NCI-H1436 (cell line): ENCODE results near the gene FHIT.

Source experiments
- DNase-seq: peaks from one replicate; lab custom pipeline; 2025; lab: John Stamatoyannopoulos, UW

FHIT gene

GRCh38 chr3:60835796-60836195, 415.5 kb downstream of the FHIT start:
- DNase-seq = no peak

DNA sequence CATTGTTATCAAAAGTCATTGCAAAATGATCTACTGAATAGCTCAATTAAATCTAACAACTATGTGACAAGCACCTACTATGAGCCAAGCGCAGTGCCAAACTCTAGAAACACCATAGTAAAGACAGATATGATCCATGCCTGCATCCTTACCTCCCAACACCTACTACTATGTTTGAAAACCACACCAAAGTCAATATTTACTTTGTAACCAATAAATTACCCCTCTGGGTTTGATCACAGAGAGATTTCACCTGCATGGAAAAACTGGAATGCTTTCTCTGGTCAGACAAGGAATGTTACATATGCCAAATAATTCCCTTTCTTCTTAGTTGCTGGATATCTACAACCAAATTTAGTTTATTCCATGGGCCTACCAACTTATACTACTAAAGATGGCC, 422.2 kb downstream of the FHIT start:
- no peak for DNase-seq

DNA sequence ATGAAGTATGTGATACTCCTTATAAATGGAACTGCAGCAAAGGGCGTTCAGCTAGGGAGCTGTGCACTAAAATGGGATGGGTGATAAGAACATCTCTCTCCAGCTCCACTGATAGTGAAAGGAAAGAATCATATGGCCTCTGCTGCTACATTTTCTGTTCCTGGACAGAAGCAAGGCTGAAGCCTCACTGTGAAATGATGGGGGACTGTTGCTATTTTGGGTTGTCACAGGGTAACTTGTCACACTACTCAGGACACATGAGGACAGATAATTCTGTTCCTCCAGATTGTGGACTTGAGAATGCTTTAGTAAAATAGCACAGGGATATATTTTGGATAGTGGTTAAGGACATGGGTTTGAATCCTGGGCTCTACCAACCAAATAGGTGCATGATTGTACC, 423.6 kb downstream of the FHIT start:
- no peak for DNase-seq

DNA sequence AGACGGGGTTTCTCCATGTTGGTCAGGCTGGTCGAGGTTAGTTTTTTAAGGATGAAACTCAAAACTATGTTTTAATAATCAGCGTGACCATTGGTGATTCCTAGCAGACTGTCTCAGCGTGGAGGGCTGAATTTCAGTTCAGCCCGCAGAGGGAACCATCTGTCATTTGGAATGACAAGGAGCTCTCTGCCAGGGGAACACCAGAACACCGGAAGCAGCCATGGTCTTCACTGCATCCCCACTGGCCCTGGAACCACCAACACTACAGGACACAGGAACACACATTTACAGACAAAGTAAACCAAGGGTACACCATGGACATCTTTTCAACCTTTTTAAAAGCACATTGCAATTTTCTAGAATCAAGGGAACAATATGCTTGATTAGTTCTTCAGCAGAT, 424.7 kb downstream of the FHIT start:
- DNase-seq = no peak

DNA sequence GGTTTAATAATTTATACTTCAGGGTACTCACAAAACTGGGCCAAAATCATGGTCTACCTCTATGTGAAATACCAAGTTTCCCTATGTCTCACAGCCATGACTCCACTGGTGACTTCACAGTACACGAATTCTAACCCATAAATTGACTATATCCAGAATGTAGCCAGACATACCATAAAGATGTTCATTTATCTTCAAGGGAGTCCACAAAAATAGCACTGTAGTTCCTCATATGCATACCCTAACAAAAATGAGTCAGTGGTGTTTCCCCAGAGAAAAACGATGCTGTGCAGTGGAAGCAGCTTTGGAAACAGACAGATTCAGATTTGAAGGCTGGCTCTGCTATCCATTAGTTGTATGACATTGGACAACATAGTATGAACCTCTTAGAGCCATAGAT, 438.8 kb downstream of the FHIT start:
- DNase-seq = no peak

DNA sequence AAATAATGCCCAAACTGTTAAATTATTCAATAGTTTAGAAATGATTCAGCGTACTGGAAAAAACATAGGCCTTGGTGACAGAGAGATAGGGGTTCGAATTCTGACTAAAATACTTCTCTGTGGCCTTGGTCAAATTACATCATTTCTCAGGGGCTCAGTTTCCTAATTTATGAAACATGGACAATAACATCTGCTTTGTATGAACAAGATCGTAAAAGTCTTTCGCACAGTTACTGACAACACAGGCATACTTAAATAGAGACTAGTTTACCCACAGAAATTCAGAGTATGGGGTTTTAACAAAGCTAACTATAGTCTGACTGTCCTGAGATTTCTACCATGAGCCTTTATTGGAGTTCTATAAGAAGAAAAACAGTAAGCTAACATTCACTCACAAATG, 440.4 kb downstream of the FHIT start:
- DNase-seq = no peak

DNA sequence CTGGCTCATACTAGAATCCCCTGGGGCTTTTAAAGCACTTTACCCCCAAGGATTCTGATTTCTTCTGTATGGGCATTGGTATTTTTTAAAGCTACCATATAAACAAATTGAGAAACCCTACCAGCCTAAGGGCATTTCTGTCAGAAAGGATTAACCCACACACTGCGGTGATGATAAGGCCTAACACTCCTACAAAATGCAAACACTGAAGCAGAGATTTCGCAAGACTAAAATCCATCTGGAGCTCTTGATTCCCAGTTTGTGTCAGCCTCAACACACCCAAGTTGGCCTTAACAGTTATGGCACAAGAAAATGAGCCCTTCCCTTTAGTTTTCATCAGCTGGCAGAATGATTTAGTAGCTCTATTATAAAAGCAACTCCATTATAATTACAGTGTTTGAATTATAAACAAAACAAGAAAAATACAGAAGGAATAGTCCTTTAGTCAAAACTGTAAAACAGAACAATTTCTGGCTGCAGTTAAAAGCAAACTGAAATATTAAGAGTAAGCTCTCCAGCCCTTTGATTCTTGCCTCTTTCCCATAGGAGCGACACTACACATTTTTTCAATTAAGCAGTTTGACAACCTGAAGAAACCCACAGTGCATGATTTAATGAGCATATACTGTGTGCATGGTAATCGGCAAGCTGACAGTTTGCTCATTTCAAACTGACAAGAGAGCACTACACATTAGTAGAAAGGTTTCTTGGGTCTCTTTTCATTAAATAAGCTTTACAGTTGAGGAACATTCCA, 441.2 kb downstream of the FHIT start:
- no peak for DNase-seq

DNA sequence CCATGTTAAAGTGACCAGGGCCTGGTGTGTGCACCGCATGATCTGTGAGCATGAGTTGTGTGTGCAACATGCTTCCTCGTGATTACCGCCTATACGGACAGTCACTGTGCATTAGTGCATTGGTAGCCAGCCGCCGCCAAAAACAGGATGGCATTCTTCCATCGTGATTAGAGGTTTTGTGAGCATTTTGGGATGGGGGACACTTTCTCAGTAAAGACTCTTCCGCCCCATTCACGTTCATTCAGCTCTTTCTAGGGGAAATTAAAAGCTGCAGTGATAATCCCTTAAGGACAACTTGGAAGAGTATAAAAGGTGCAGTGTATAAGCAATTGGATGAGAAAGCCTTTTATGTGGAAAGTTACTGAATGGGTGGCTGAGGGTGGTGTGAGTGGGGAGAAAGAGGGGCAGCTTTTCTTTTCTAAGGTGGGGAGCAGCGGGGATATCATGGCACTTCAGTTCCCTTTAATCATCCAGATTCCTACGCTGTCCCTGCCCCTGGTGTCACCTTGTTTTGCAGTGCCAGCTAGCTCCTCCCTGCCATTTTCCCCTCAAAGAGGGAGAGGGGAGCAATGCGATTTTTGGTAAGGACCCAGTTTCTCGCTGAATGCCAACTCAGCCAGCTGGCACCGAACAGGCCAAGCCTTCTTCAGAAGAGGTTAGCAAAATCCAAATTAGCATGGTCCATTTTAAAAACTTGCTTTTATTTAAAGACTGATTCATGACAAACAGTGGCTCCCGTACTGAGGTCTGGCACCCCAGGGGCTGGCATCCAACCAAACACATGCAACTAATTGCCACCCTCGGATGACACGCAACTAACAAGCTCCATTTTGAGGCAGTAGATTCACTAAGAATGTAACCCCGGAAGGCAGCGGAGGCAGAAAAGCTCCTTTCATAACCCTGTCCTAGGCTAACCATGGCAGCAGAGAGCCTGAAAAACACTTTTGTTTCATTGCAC, 447.8 kb downstream of the FHIT start:
- no peak for DNase-seq

GRCh38 chr3:60801307-60801706, 449.9 kb downstream of the FHIT start:
- DNase-seq = no peak

GRCh38 chr3:60798456-60798855, 452.8 kb downstream of the FHIT start:
- no peak for DNase-seq

DNA sequence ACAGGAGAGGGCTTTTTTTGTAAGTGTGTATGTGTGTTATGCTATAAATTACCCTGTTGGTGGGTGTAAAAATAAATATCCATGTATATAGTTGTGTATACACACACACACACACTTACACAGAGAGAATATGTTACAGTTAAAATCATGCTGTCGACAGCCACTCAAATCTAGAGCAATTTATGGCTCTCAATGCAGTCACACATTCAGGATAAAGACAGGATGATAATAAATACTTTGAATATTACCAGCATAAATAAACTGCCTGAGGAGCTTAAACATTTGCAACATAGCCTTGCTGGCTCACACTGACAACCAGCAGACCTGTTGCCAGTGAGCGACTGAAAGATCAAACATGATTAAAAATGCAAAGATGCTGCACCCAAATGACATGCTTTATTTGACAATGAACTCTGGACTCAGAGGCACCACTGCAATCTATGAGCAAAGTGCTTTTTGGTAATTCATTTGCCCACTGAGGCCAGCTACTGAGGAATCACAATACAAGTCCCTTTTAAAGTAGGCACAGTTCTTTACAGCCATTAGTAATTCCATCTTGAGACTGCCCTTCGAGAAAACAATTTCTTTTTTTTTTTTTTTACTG, 458.9 kb downstream of the FHIT start:
- DNase-seq = no peak

DNA sequence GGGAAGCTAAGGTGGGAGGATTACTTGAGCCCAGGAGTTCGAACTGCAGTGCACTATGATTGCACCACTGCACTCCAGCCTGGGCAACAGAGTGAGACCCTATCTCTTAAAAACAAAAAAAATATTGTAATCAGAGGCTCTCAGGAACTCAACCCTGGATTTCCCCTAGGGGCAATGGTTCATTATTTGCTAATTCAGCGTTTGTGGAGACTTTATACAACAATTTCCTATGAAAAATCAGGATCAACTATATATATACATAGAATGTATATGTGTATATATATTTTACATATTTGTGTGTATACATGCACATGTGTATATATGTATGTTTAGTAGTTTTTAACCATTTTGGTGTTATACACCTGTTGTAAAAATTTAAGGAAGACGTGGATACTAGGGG, 463.1 kb downstream of the FHIT start:
- DNase-seq = no peak

DNA sequence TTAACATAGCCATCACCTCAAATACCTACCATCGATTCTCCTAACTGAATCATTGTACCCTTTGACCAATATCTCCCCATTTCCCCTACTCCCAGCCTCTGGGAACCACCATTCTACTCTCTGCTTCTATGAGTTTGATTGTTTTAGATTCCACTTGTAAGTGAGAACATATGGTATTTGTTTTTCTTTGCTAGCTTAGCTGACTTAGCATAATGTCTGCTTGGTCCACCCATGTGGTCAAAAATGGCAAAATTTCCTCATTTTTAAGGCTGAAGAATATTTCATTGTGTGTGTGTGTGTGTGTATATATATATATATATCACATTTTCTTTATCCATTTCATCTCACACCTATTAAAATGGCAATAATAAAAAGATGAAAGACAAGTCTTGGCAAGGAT, 469.3 kb downstream of the FHIT start:
- no peak for DNase-seq

DNA sequence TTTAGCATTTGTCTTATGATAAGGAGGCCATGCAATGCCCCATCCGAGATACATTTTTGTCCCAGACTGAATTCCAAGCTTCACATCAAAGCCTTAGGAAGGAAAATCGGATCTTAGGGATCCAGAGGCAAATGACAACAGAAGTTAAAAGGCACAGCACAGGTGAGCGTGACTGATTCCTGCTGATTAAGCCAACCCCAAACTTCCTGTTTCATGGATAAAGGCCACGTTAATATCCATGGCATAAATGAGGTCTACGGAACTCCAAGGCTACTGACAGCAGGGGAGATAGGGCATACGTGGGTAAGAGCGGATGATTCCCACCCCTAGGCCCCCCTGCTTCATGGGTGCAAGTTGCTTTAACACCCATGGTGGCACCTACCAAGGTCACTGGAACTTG, 471.6 kb downstream of the FHIT start:
- DNase-seq = no peak

DNA sequence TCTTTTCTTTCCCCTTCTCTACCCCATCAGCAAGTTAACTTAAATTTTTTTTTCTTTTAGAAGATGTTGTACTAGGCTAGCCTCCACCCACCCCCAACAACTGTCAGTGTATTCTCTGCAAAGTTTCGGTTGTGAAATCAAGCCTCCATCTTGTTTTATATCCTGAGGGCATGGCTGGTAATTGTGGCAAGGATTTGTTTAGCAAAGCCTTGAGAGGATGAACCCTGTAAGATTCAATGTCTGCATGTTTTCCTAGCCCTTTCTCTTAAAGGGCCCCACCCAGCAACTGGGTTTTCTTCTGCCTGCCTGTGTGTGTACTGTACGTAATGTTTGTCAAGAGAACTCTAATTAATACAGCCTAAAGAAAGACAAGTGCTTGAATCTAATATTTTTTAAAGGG, 475.3 kb downstream of the FHIT start:
- no peak for DNase-seq

DNA sequence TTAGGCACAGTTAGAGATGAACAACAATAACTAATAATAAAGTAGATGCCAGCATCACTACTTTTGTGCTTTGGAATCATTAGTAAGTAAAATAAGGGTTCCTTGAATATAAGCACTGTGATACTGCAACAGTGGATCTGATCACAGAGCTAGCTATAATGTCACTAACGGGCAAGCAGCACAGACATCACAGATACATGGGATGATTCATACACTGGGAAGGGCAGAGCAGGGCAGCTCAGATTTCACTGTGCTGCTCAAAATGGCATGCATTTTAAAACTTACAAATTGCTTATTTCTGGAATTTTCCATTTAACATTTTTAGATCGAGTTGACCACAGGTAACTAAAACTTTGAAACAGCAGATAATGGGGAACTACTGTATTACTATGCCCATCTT, 476.6 kb downstream of the FHIT start:
- DNase-seq = no peak

DNA sequence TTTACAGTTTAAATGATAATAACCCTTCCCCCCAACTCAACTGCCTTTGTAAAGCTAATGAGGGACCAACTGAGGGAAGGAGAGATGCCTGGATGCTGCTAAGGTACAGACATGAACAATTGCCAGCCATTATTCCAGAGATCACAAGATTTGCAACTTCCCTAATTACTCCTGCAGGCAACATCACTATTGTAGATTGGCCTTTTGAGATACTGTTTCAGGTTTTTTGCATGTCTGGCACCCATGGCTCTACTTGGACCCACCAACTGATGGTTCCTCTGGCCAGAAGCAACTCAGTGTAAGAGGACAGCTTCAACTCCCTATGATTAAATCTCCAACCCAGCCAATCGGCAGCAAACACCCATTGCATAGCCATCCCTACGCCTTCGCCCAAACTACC, 478.7 kb downstream of the FHIT start:
- DNase-seq = no peak

DNA sequence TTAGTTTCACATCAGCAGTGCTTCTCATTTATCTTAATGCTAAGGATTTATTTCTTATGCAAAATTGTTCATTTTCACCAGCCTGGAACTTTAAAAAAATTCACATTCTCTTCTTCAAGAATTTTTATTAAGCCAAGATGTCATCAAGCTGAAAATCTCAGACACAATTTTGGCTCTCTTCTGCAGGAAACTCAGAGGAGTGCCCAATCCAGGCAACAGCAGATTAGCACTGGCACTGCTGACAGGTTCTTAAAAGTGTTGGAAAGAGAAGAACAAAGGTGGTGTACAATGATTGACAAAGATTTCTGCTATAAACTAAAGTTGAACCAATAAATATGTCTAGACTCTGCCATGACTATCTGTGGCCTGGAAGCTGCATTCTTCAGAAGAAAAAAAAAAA, 479.5 kb downstream of the FHIT start:
- no peak for DNase-seq

GRCh38 chr3:60770532-60770931, 480.7 kb downstream of the FHIT start:
- no peak for DNase-seq

DNA sequence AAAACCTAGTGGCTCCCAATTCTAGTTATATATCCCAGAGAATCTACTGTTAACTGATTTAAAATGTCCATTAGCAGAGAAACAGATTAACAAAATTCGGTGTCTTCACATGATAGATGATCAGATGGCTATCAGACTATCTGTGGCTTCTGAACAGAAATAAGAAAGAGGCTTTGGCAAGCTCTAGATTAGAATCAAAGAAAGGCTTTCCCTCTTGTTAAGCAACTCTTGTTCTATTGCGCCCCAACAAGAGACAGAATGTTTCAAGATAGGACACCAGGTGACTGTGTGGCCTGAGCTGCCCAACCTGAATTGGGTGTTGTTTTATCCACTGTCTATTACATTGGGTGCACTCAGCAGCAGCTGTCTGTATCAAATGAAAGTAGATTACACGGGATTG, 483.7 kb downstream of the FHIT start:
- DNase-seq = no peak

GRCh38 chr3:60765776-60766175, 485.5 kb downstream of the FHIT start:
- DNase-seq = no peak

GRCh38 chr3:60764870-60765269, 486.4 kb downstream of the FHIT start:
- DNase-seq = no peak

- no peak for DNase-seq
Observed at GRCh38 chr3:60760145-60760544, 491.1 kb downstream of the FHIT start.
